AG04450 (cell line): ENCODE measurements around the gene HLA-DOA. TPM values are rescaled to one million over a fixed set of nuclear protein-coding genes. Genes with fewer than 3 reads are reported as not detected.

Experiments
- CTCF ChIA-PET: fragments of 300-600, 350-600 bp; formaldehyde crosslinking; extraction: SDS; loops from one replicate; lab custom pipeline; 2022; ENCODE audit warnings: antibody characterized with exemption, inconsistent platforms; lab: Charles Lee
- POLR2A ChIA-PET: fragments of 350-600 bp; formaldehyde crosslinking; extraction: SDS; loops from one replicate; lab custom pipeline; 2021; ENCODE audit warnings: antibody characterized with exemption, inconsistent platforms; lab: Yijun Ruan, JAX
- DNase-seq: peaks from one replicate; pipeline ENCODE4 v3.0.0-alpha.2; 2011; ENCODE audit warnings: low read depth, low spot score
- H3K27ac ChIP-seq: one replicate; pipeline ENCODE4 v1.5.1; 2012; ENCODE audit warnings: low read depth, low read length, control low read depth
- H3K27me3 ChIP-seq: one replicate; pipeline ENCODE4 v1.6.0; 2012; ENCODE audit warnings: low read length; ENCODE audit not compliant: control insufficient read depth, insufficient read depth
- H3K4me3 ChIP-seq: 2 replicates; pipeline ENCODE4 v1.5.1; 2011; ENCODE audit warnings: mild to moderate bottlenecking, low read depth, low read length, control low read depth
- H3K9me3 ChIP-seq: 2 replicates; pipeline ENCODE4 v1.5.1; 2012; ENCODE audit warnings: low read length; ENCODE audit not compliant: control insufficient read depth, insufficient read depth
- CTCF ChIP-seq: IDR thresholded peaks from 2 replicates; pipeline ENCODE4 v1.5.1; 2011; ENCODE audit warnings: low read depth, low read length, control low read depth, inconsistent platforms
- polyA plus RNA-seq: library from polyadenylated mRNA; depleted of rRNA; stranded (reverse); fragments of >200 nt; gene quantifications from 2 replicates; pipeline ENCODE4 v1.2.3, GENCODE V29; 2011

HLA-DOA gene
- polyA plus RNA-seq, 1 experiment: not detected

- Histone ChIP-seq H3K4me3 (peak overlapping the region; percentile 99), H3K27me3 (no peaks in the 10 kb centered on the region), H3K27ac (no peak overlapping the region), H3K9me3 (peaks cover 5% of the 10 kb centered on the region; the same call in 1 of the 2 replicates)
- no peak for TF ChIP-seq CTCF
- no peak for DNase-seq
- POLR2A ChIA-PET: interaction anchor here (0.7 to 8.3 kb wide), 14 partner anchors 8 to 298 kb away, joined by 3 to 199 read pairs (median 10); partner anchors contain the start of genes HLA-DMA, PSMB8, RPS18 and TAP2
- CTCF ChIA-PET: interaction anchor here (0.5 to 4.8 kb wide), 5 partner anchors 12 to 88 kb away, joined by 3 to 38 read pairs (median 8); partner anchors contain the start of gene HLA-DMA
Measured at GRCh38 chr6:32973144-32974015, 36.0 kb downstream of the HLA-DOA start.

GRCh38 chr6:32972353-32973143 is 36.8 kb downstream of the HLA-DOA start:
- H3K27ac ChIP-seq: peak overlapping the region; percentile 57
- H3K9me3 ChIP-seq: peaks cover 5% of the 10 kb centered on the region; the same call in 1 of the 2 replicates
- no peak for DNase-seq
- no peaks in the 10 kb centered on the region for H3K27me3 ChIP-seq
- ChIA-PET POLR2A (interaction anchor here (0.6 to 8.3 kb wide), 46 partner anchors 9 to 1233 kb away, joined by 3 to 199 read pairs (median 6); partner anchors contain the start of genes EHMT2, HLA-DMA, HLA-DMB and MSH5), CTCF (interaction anchor here (1.1 to 3.7 kb wide), 9 partner anchors 10 to 134 kb away, joined by 3 to 29 read pairs (median 17); partner anchors contain the start of genes HLA-DMA and TAP2)
- peak overlapping the region; percentile 99 for H3K4me3 ChIP-seq
- no peak for TF ChIP-seq CTCF

- Histone ChIP-seq H3K4me3 (peak overlapping the region; percentile 99), H3K27me3 (no peaks in the 10 kb centered on the region), H3K9me3 (peaks cover 5% of the 10 kb centered on the region; the same call in 1 of the 2 replicates), H3K27ac (peak overlapping the region; percentile 100)
- ChIA-PET POLR2A (interaction anchor here (0.6 to 8.3 kb wide), 62 partner anchors 8 to 1707 kb away, joined by 3 to 199 read pairs (median 5); partner anchors contain the start of genes ATF6B, B3GALT4, CUTA and EHMT2), CTCF (interaction anchor here (1.0 to 3.7 kb wide), 12 partner anchors 11 to 776 kb away, joined by 3 to 29 read pairs (median 4); partner anchors contain the start of genes HLA-DMA and TAP2)
- peak; percentile 100 for DNase-seq
- TF ChIP-seq CTCF: 0 out of 2 replicates have a peak, but pooled peaks have one; percentile 14
Measured at GRCh38 chr6:32971581-32972352, 37.6 kb downstream of the HLA-DOA start.

GRCh38 chr6:32971242-32971580 is 38.2 kb downstream of the HLA-DOA start:
- ChIA-PET POLR2A (interaction anchor here (0.6 to 8.3 kb wide), 33 partner anchors 10 to 1164 kb away, joined by 3 to 199 read pairs (median 6); partner anchors contain the start of genes ATF6B, B3GALT4, CUTA and HLA-DMA), CTCF (interaction anchor here (1.0 to 3.7 kb wide), 11 partner anchors 11 to 775 kb away, joined by 3 to 29 read pairs (median 5); partner anchors contain the start of genes HLA-DMA and TAP2)
- H3K27me3 ChIP-seq: no peaks in the 10 kb centered on the region
- H3K4me3 ChIP-seq: peak overlapping the region; percentile 85
- TF ChIP-seq CTCF: no peak
- peak overlapping the region; percentile 100 for H3K27ac ChIP-seq
- H3K9me3 ChIP-seq: peaks cover 5% of the 10 kb centered on the region; the same call in 1 of the 2 replicates
- no peak for DNase-seq
